Measurements from ENCODE around the gene ZNF382.

The ZNF382 gene

GRCh38 chr19:36605877-36606478, 865 bp downstream of the ZNF382 start:
- H2BK120ac ChIP-seq (ENCODE audit: low read depth, low read length), result no peak overlapping the region
- no peaks in the 10 kb centered on the region for H3K27me3 ChIP-seq (ENCODE audit: control insufficient read depth in 3 of 3, insufficient read depth in 3 of 3, low read depth in 1 of 3, low read length in 3 of 3)
- H3K4me2 ChIP-seq (ENCODE audit: insufficient read depth, low read length, poor library complexity, severe bottlenecking), result peak overlapping the region; percentile 80
- no peak overlapping the region for H2BK12ac ChIP-seq (ENCODE audit: low read length)
- H3K4me3 ChIP-seq (ENCODE audit: low read length in 2 of 2), result peak overlapping the region; percentile 91 to 99
- H3K36me3 ChIP-seq (replicated peaks in 1 of 2; ENCODE audit: control insufficient read depth in 2 of 2, insufficient read depth in 2 of 2, low read length in 2 of 2), result peaks cover 6 to 46% of the 10 kb centered on the region in 2 donors
- peaks cover 3 to 10% of the 10 kb centered on the region in 2 donors for H3K4me1 ChIP-seq (ENCODE audit: control insufficient read depth in 2 of 2, insufficient read depth in 1 of 2, low read depth in 1 of 2, low read length in 2 of 2)
- H2AFZ ChIP-seq (ENCODE audit: low read length), result peak overlapping the region; percentile 99
- H3K23ac ChIP-seq (ENCODE audit: low read depth, low read length, poor library complexity), result no peak overlapping the region
- no CpG with 5 or more reads among the region's 1 CpG for WGBS, 2 donors (ENCODE audit: extremely low coverage in 2 of 2, insufficient read length in 2 of 2, insufficient replicate concordance in 1 of 2)
- peaks cover 0 to 47% of the 10 kb centered on the region in 2 donors for H3K9me3 ChIP-seq (replicated peaks in 1 of 2; ENCODE audit: control insufficient read depth in 2 of 2, insufficient read depth in 1 of 2, low read depth in 1 of 2, low read length in 2 of 2)
- H4K91ac ChIP-seq (ENCODE audit: low read depth, low read length, poor library complexity), result no peak overlapping the region
- no peak overlapping the region for H3K27ac ChIP-seq (replicated peaks; ENCODE audit: low read length)
- H3K9ac ChIP-seq (ENCODE audit: low read depth, low read length, poor library complexity), result no peak overlapping the region
- H4K8ac ChIP-seq (ENCODE audit: low read depth, low read length), result no peak overlapping the region
- no peak overlapping the region for H2BK15ac ChIP-seq (ENCODE audit: low read length)
- peak; percentile 0 for DNase-seq (ENCODE audit: low spot score)
- no peak overlapping the region for H2BK5ac ChIP-seq (ENCODE audit: low read length)
- no peak overlapping the region for H2AK5ac ChIP-seq (ENCODE audit: low read depth, low read length)
- H3K79me1 ChIP-seq (ENCODE audit: low read depth, low read length), result peaks cover 3% of the 10 kb centered on the region
- H3K4ac ChIP-seq (ENCODE audit: low read length), result no peak overlapping the region
- no peak overlapping the region for H3K18ac ChIP-seq (ENCODE audit: low read length)
- H3K14ac ChIP-seq (ENCODE audit: low read length), result no peak overlapping the region

- no CpG with 5 or more reads among the region's 5 CpGs for WGBS, 2 donors (ENCODE audit: extremely low coverage in 2 of 2, insufficient read length in 2 of 2, insufficient replicate concordance in 1 of 2)
- Histone ChIP-seq H3K27me3 (ENCODE audit: control insufficient read depth in 3 of 3, insufficient read depth in 3 of 3, low read depth in 1 of 3, low read length in 3 of 3) (no peaks in the 10 kb centered on the region), H2AFZ (ENCODE audit: low read length) (no peak overlapping the region), H2AK5ac (ENCODE audit: low read depth, low read length) (no peak overlapping the region), H2BK15ac (ENCODE audit: low read length) (no peak overlapping the region), H2BK12ac (ENCODE audit: low read length) (no peak overlapping the region), H3K4ac (ENCODE audit: low read length) (no peak overlapping the region), H3K4me3 (ENCODE audit: low read length in 2 of 2) (no peak overlapping the region), H3K9ac (ENCODE audit: low read depth, low read length, poor library complexity) (no peak overlapping the region), H3K14ac (ENCODE audit: low read length) (no peak overlapping the region), H3K79me1 (ENCODE audit: low read depth, low read length) (no peaks in the 10 kb centered on the region), H3K9me3 (replicated peaks in 1 of 2; ENCODE audit: control insufficient read depth in 2 of 2, insufficient read depth in 1 of 2, low read depth in 1 of 2, low read length in 2 of 2) (peaks cover 37 to 92% of the 10 kb centered on the region in 2 donors), H3K18ac (ENCODE audit: low read length) (no peak overlapping the region), H3K27ac (replicated peaks; ENCODE audit: low read length) (no peak overlapping the region), H4K91ac (ENCODE audit: low read depth, low read length, poor library complexity) (no peak overlapping the region), H2BK120ac (ENCODE audit: low read depth, low read length) (no peak overlapping the region), H3K4me2 (ENCODE audit: insufficient read depth, low read length, poor library complexity, severe bottlenecking) (no peak overlapping the region), H3K23ac (ENCODE audit: low read depth, low read length, poor library complexity) (no peak overlapping the region), H2BK5ac (ENCODE audit: low read length) (no peak overlapping the region), H4K8ac (ENCODE audit: low read depth, low read length) (no peak overlapping the region), H3K36me3 (replicated peaks in 1 of 2; ENCODE audit: control insufficient read depth in 2 of 2, insufficient read depth in 2 of 2, low read length in 2 of 2) (peaks cover 14 to 64% of the 10 kb centered on the region in 2 donors), H3K4me1 (ENCODE audit: control insufficient read depth in 2 of 2, insufficient read depth in 1 of 2, low read depth in 1 of 2, low read length in 2 of 2) (no peaks in the 10 kb centered on the region)
- no peak for DNase-seq (ENCODE audit: low spot score)
These were observed 21.9 kb downstream of the ZNF382 start for GRCh38 chr19:36627057-36627456.

GRCh38 chr19:36635342-36635741, 30.2 kb downstream of the ZNF382 start:
- Histone ChIP-seq H4K91ac (ENCODE audit: low read depth, low read length, poor library complexity) (no peak overlapping the region), H3K27ac (replicated peaks; ENCODE audit: low read length) (no peak overlapping the region), H2BK120ac (ENCODE audit: low read depth, low read length) (no peak overlapping the region), H3K4me3 (ENCODE audit: low read length in 2 of 2) (no peak overlapping the region), H3K14ac (ENCODE audit: low read length) (no peak overlapping the region), H2BK12ac (ENCODE audit: low read length) (no peak overlapping the region), H2BK15ac (ENCODE audit: low read length) (no peak overlapping the region), H3K23ac (ENCODE audit: low read depth, low read length, poor library complexity) (no peak overlapping the region), H3K9ac (ENCODE audit: low read depth, low read length, poor library complexity) (no peak overlapping the region), H3K27me3 (ENCODE audit: control insufficient read depth in 3 of 3, insufficient read depth in 3 of 3, low read depth in 1 of 3, low read length in 3 of 3) (no peaks in the 10 kb centered on the region), H4K8ac (ENCODE audit: low read depth, low read length) (no peak overlapping the region), H3K18ac (ENCODE audit: low read length) (no peak overlapping the region), H2AK5ac (ENCODE audit: low read depth, low read length) (no peak overlapping the region), H3K4ac (ENCODE audit: low read length) (no peak overlapping the region), H3K4me1 (ENCODE audit: control insufficient read depth in 2 of 2, insufficient read depth in 1 of 2, low read depth in 1 of 2, low read length in 2 of 2) (no peaks in the 10 kb centered on the region), H3K79me1 (ENCODE audit: low read depth, low read length) (no peaks in the 10 kb centered on the region), H3K36me3 (replicated peaks in 1 of 2; ENCODE audit: control insufficient read depth in 2 of 2, insufficient read depth in 2 of 2, low read length in 2 of 2) (peaks cover 2 to 26% of the 10 kb centered on the region in 2 donors), H3K4me2 (ENCODE audit: insufficient read depth, low read length, poor library complexity, severe bottlenecking) (no peak overlapping the region), H2BK5ac (ENCODE audit: low read length) (no peak overlapping the region), H3K9me3 (replicated peaks in 1 of 2; ENCODE audit: control insufficient read depth in 2 of 2, insufficient read depth in 1 of 2, low read depth in 1 of 2, low read length in 2 of 2) (peaks cover 23 to 88% of the 10 kb centered on the region in 2 donors), H2AFZ (ENCODE audit: low read length) (no peak overlapping the region)
- no CpG with 5 or more reads among the region's 2 CpGs for WGBS, 2 donors (ENCODE audit: extremely low coverage in 2 of 2, insufficient read length in 2 of 2, insufficient replicate concordance in 1 of 2)
- no peak for DNase-seq (ENCODE audit: low spot score)

- no peak overlapping the region for H2BK15ac ChIP-seq (ENCODE audit: low read length)
- H3K4me3 ChIP-seq (ENCODE audit: low read length in 2 of 2), result no peak overlapping the region
These were observed 33.9 kb downstream of the ZNF382 start for GRCh38 chr19:36638862-36639510.

More at GRCh38 chr19:36638862-36639510, 33.9 kb downstream of the ZNF382 start:
- Histone ChIP-seq H2BK120ac (ENCODE audit: low read depth, low read length) (no peak overlapping the region), H3K27me3 (ENCODE audit: control insufficient read depth in 3 of 3, insufficient read depth in 3 of 3, low read depth in 1 of 3, low read length in 3 of 3) (no peaks in the 10 kb centered on the region), H3K23ac (ENCODE audit: low read depth, low read length, poor library complexity) (no peak overlapping the region), H3K4me2 (ENCODE audit: insufficient read depth, low read length, poor library complexity, severe bottlenecking) (no peak overlapping the region), H3K79me1 (ENCODE audit: low read depth, low read length) (no peaks in the 10 kb centered on the region), H3K4me1 (ENCODE audit: control insufficient read depth in 2 of 2, insufficient read depth in 1 of 2, low read depth in 1 of 2, low read length in 2 of 2) (no peaks in the 10 kb centered on the region), H3K36me3 (replicated peaks in 1 of 2; ENCODE audit: control insufficient read depth in 2 of 2, insufficient read depth in 2 of 2, low read length in 2 of 2) (peaks cover 2 to 21% of the 10 kb centered on the region in 2 donors), H3K4ac (ENCODE audit: low read length) (no peak overlapping the region), H3K9me3 (replicated peaks in 1 of 2; ENCODE audit: control insufficient read depth in 2 of 2, insufficient read depth in 1 of 2, low read depth in 1 of 2, low read length in 2 of 2) (peaks cover 22 to 88% of the 10 kb centered on the region in 2 donors), H2AK5ac (ENCODE audit: low read depth, low read length) (no peak overlapping the region), H4K8ac (ENCODE audit: low read depth, low read length) (no peak overlapping the region), H3K27ac (replicated peaks; ENCODE audit: low read length) (no peak overlapping the region), H2BK5ac (ENCODE audit: low read length) (no peak overlapping the region), H4K91ac (ENCODE audit: low read depth, low read length, poor library complexity) (no peak overlapping the region), H2AFZ (ENCODE audit: low read length) (no peak overlapping the region), H3K18ac (ENCODE audit: low read length) (no peak overlapping the region), H3K9ac (ENCODE audit: low read depth, low read length, poor library complexity) (no peak overlapping the region), H3K14ac (ENCODE audit: low read length) (no peak overlapping the region), H2BK12ac (ENCODE audit: low read length) (no peak overlapping the region)
- no CpG with 5 or more reads among the region's 5 CpGs for WGBS, 2 donors (ENCODE audit: extremely low coverage in 2 of 2, insufficient read length in 2 of 2, insufficient replicate concordance in 1 of 2)
- DNase-seq (ENCODE audit: low spot score), result no peak

All from neuronal stem cell (in vitro differentiated cells).